Neural progenitor cell (in vitro differentiated cells): ENCODE data around the gene LAGE3.

ENCODE experiments used
- EZH2 ChIP-seq: fragments of 200-600 bp; sonication (generic); IDR thresholded peaks from 2 replicates; pipeline ENCODE4 v1.6.1; 2017; ENCODE audit warnings: antibody characterized with exemption, mild to moderate bottlenecking, moderate library complexity
- TF ChIP-seq, protein P1 (sequence below): fragments of 200-600 bp; sonication (generic); IDR thresholded peaks from 2 replicates; pipeline ENCODE4 v1.5.1; 2017; ENCODE audit warnings: antibody characterized with exemption, mild to moderate bottlenecking

DNA sequence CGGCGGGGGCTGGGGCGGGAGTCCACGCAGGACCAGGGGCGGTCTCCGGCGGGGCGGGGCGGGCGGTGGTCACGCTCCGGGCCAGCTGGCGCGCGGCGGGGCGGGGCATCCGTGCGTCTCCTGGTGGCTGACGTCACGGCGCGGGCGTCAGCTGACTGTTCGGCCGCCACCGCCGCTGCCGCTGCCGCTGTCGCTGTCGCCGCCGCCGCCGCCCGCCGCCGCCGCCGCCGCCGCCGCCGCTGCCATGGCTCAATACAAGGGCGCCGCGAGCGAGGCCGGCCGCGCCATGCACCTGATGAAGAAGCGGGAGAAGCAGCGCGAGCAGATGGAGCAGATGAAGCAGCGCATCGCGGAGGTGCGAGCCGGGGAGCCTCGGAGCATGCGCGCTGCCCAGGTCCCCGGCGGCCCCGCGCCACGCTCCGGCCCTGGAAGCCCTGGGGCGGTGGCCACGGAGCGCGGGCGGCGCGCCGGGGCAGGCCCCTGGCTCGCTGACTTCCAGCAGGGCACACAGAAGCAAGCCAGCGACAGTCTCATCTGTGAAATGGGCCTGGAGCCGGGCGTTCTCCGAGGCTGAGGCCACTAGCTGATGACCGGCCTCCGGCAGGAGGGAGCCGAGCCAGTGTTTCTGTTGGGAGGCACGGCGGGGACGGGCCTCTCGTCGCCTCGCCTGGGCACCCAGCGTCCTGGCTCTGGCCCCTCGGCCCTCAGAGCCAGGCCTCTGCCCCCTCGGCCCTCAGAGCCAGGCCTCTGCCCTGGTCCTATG is 34.9 kb downstream of the LAGE3 start, which contains the start of gene FAM50A:
- TF ChIP-seq, protein P1, sequence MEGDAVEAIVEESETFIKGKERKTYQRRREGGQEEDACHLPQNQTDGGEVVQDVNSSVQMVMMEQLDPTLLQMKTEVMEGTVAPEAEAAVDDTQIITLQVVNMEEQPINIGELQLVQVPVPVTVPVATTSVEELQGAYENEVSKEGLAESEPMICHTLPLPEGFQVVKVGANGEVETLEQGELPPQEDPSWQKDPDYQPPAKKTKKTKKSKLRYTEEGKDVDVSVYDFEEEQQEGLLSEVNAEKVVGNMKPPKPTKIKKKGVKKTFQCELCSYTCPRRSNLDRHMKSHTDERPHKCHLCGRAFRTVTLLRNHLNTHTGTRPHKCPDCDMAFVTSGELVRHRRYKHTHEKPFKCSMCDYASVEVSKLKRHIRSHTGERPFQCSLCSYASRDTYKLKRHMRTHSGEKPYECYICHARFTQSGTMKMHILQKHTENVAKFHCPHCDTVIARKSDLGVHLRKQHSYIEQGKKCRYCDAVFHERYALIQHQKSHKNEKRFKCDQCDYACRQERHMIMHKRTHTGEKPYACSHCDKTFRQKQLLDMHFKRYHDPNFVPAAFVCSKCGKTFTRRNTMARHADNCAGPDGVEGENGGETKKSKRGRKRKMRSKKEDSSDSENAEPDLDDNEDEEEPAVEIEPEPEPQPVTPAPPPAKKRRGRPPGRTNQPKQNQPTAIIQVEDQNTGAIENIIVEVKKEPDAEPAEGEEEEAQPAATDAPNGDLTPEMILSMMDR = no peak
- TF ChIP-seq EZH2 = no peak
